ENCODE measurements around the gene TTYH3. TPM values are rescaled to one million over a fixed set of nuclear protein-coding genes. Genes with fewer than 3 reads are reported as not detected.

The TTYH3 gene
- total and polyA plus RNA-seq, 9 donors = 5.6 to 34.4 (median 22.0) TPM

- peak in 1 of 5 donors; percentile 58 for DNase-seq
- H3K27ac ChIP-seq = no peak overlapping the region
- TF ChIP-seq EP300 (IDR thresholded peaks at IDR 0.05) (no peak), CTCF (IDR thresholded peaks at IDR 0.05) (no peak), POLR2A (IDR thresholded peaks at IDR 0.05) (no peak)
- 25 to 35% (median 27%) methylated on average over 22 of the region's 22 CpGs for WGBS, 3 donors
- H3K4me1 ChIP-seq (ENCODE audit: insufficient read depth) = no peaks in the 10 kb centered on the region
- H3K27me3 ChIP-seq = no peaks in the 10 kb centered on the region
- peak overlapping the region; percentile 16 for H3K4me3 ChIP-seq
- no peaks in the 10 kb centered on the region for H3K36me3 ChIP-seq
- intact Hi-C loops (cut with DNase I) = no loop called here
- no peaks in the 10 kb centered on the region for H3K9me3 ChIP-seq
Measured at GRCh38 chr7:2613931-2614600, 17.7 kb upstream of the TTYH3 start.

- TF ChIP-seq POLR2A (IDR thresholded peaks at IDR 0.05) (no peak), CTCF (IDR thresholded peaks at IDR 0.05) (no peak), EP300 (IDR thresholded peaks at IDR 0.05) (no peak)
- H3K9me3 ChIP-seq = no peaks in the 10 kb centered on the region
- DNase-seq = no peak
- no peaks in the 10 kb centered on the region for H3K36me3 ChIP-seq
- 9 to 31% (median 9%) methylated on average over 22 of the region's 22 CpGs for WGBS, 3 donors
- intact Hi-C loops (cut with DNase I) = no loop called here
- H3K27ac ChIP-seq = no peak overlapping the region
- H3K27me3 ChIP-seq = no peaks in the 10 kb centered on the region
- no peaks in the 10 kb centered on the region for H3K4me1 ChIP-seq (ENCODE audit: insufficient read depth)
- H3K4me3 ChIP-seq = peak overlapping the region; percentile 16
Measured at GRCh38 chr7:2614631-2615330, 17.0 kb upstream of the TTYH3 start.

- peaks cover under 1% of the 10 kb centered on the region for H3K4me1 ChIP-seq (ENCODE audit: insufficient read depth)
- H3K36me3 ChIP-seq = no peaks in the 10 kb centered on the region
- no peaks in the 10 kb centered on the region for H3K27me3 ChIP-seq
- no peak overlapping the region for H3K27ac ChIP-seq
- TF ChIP-seq EP300 (IDR thresholded peaks at IDR 0.05) (no peak), POLR2A (IDR thresholded peaks at IDR 0.05) (no peak), CTCF (IDR thresholded peaks at IDR 0.05) (no peak)
- intact Hi-C loops (cut with DNase I) = loop anchor here in 1 of 4 donors (2.0 kb wide), 1 partner anchor 64 kb away; no protein-coding TSS in a partner anchor
- H3K9me3 ChIP-seq = no peaks in the 10 kb centered on the region
- WGBS, 3 donors = 81 to 90% (median 86%) methylated on average over 32 to 33 of the region's 33 CpGs
- H3K4me3 ChIP-seq = no peak overlapping the region
- DNase-seq = no peak
Measured at GRCh38 chr7:2616387-2617324, 15.1 kb upstream of the TTYH3 start.

GRCh38 chr7:2617325-2617905, 14.4 kb upstream of the TTYH3 start:
- H3K27me3 ChIP-seq = no peaks in the 10 kb centered on the region
- no peak overlapping the region for H3K27ac ChIP-seq
- no peak overlapping the region for H3K4me3 ChIP-seq
- H3K36me3 ChIP-seq = no peaks in the 10 kb centered on the region
- intact Hi-C loops (cut with DNase I) = loop anchor here in 1 of 4 donors (2.0 kb wide), 1 partner anchor 65 kb away; no protein-coding TSS in a partner anchor
- peaks cover 8% of the 10 kb centered on the region for H3K4me1 ChIP-seq (ENCODE audit: insufficient read depth)
- TF ChIP-seq POLR2A (IDR thresholded peaks at IDR 0.05) = no peak
- TF ChIP-seq EP300 (IDR thresholded peaks at IDR 0.05) = no peak
- no peak for TF ChIP-seq CTCF (IDR thresholded peaks at IDR 0.05)
- no peak for DNase-seq
- WGBS, 3 donors = 65 to 70% (median 68%) methylated on average over 22 of the region's 22 CpGs
- no peaks in the 10 kb centered on the region for H3K9me3 ChIP-seq

Data from ovary (tissue), 9 donors.